Liver (tissue), 3 donors: ENCODE results near the gene TMEM44.

Experiments used
- CTCF ChIP-seq: fragments of 150-350 bp; IDR thresholded peaks from 2 replicates; pipeline ENCODE4 v1.5.1; 2017; ENCODE audit warnings: improper control_type of control experiment, low read depth, low read length; ENCODE audit not compliant: missing input control
- HNF4G ChIP-seq: IDR thresholded peaks from 2 replicates; pipeline ENCODE4 v1.6.1; 2016; ENCODE audit warnings: antibody characterized with exemption
- donor health status: healthy.
- donor health status: healthy.

- TF ChIP-seq CTCF (no peak), HNF4G (no peak)
Measured at GRCh38 chr3:194637541-194638400, 4.6 kb upstream of the TMEM44 start.
